Lower leg skin (tissue), 3 donors: ENCODE data around the gene CLDN10.

Experiments used
- POLR2A ChIP-seq, 2 donors: fragments of 450-650 bp; IDR thresholded peaks; one replicate each; pipeline ENCODE4 v1.6.1; 2016 to 2017; ENCODE audit warnings: antibody characterized with exemption in 2 of 2, mild to moderate bottlenecking in 1 of 2, moderate library complexity in 1 of 2
- TF ChIP-seq, protein P1 (sequence below), 3 donors: fragments of 450-650 bp; IDR thresholded peaks; one replicate each; pipeline ENCODE4 v1.5.1; 2016; ENCODE audit warnings: antibody characterized with exemption in 3 of 3, mild to moderate bottlenecking in 3 of 3, moderate library complexity in 2 of 3

- TF ChIP-seq, protein P1, sequence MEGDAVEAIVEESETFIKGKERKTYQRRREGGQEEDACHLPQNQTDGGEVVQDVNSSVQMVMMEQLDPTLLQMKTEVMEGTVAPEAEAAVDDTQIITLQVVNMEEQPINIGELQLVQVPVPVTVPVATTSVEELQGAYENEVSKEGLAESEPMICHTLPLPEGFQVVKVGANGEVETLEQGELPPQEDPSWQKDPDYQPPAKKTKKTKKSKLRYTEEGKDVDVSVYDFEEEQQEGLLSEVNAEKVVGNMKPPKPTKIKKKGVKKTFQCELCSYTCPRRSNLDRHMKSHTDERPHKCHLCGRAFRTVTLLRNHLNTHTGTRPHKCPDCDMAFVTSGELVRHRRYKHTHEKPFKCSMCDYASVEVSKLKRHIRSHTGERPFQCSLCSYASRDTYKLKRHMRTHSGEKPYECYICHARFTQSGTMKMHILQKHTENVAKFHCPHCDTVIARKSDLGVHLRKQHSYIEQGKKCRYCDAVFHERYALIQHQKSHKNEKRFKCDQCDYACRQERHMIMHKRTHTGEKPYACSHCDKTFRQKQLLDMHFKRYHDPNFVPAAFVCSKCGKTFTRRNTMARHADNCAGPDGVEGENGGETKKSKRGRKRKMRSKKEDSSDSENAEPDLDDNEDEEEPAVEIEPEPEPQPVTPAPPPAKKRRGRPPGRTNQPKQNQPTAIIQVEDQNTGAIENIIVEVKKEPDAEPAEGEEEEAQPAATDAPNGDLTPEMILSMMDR (IDR thresholded peaks at IDR 0.05), result no peak
- no peak for TF ChIP-seq POLR2A (IDR thresholded peaks at IDR 0.05)
Observed at GRCh38 chr13:95508996-95509395, 43.5 kb upstream of the CLDN10 start.
